ENCODE results near the gene TBC1D25. TPM values are rescaled to one million over a fixed set of nuclear protein-coding genes. Genes with fewer than 3 reads are reported as not detected.
A peak's percentile ranks its signal among the peaks of the same experiment; 100 is the strongest.

Gene TBC1D25
- total RNA-seq, 2 donors from 2014 or later = 5.4 to 5.9 TPM

DNA sequence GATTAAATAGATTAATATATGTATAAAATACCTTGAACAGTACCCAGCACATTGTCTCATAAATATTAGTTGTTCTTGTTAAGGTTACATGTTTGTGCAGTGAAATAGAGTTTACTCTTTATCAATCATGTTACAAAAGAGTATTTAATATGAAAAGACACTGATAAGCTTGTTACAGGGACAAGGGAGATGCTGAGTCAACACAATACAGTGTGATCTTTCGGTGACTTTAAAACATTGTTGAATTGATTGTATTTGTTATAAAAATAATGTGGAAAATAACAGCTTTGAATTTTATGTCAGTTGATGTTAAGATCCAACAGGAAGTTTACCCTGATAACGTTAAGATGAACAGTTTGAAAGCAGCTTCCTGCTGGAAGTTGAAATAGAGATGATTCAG, 56.4 kb downstream of the TBC1D25 start:
- DNase-seq (no peak), ATAC-seq (no peak)
- TF ChIP-seq POLR2A (IDR thresholded peaks at IDR 0.05) = no peak
- TF ChIP-seq, protein P1, sequence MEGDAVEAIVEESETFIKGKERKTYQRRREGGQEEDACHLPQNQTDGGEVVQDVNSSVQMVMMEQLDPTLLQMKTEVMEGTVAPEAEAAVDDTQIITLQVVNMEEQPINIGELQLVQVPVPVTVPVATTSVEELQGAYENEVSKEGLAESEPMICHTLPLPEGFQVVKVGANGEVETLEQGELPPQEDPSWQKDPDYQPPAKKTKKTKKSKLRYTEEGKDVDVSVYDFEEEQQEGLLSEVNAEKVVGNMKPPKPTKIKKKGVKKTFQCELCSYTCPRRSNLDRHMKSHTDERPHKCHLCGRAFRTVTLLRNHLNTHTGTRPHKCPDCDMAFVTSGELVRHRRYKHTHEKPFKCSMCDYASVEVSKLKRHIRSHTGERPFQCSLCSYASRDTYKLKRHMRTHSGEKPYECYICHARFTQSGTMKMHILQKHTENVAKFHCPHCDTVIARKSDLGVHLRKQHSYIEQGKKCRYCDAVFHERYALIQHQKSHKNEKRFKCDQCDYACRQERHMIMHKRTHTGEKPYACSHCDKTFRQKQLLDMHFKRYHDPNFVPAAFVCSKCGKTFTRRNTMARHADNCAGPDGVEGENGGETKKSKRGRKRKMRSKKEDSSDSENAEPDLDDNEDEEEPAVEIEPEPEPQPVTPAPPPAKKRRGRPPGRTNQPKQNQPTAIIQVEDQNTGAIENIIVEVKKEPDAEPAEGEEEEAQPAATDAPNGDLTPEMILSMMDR (IDR thresholded peaks at IDR 0.05) = no peak
- Histone ChIP-seq H3K4me3 (no peak overlapping the region), H3K4me1 (peaks cover 33% of the 10 kb centered on the region), H3K9me3 (no peaks in the 10 kb centered on the region), H3K27me3 (no peaks in the 10 kb centered on the region), H3K36me3 (replicated peaks in 1 of 2; ENCODE audit: insufficient read depth in 1 of 2, low read depth in 2 of 2) (peaks cover 10 to 13% of the 10 kb centered on the region in 2 donors), H3K27ac (peak overlapping the region in 2 of 4 donors; percentile 97)
- intact Hi-C loops (cut with DNase I) = no loop called here
- WGBS, 2 donors = 8 to 16% methylated on average over 2 of the region's 2 CpGs

DNA sequence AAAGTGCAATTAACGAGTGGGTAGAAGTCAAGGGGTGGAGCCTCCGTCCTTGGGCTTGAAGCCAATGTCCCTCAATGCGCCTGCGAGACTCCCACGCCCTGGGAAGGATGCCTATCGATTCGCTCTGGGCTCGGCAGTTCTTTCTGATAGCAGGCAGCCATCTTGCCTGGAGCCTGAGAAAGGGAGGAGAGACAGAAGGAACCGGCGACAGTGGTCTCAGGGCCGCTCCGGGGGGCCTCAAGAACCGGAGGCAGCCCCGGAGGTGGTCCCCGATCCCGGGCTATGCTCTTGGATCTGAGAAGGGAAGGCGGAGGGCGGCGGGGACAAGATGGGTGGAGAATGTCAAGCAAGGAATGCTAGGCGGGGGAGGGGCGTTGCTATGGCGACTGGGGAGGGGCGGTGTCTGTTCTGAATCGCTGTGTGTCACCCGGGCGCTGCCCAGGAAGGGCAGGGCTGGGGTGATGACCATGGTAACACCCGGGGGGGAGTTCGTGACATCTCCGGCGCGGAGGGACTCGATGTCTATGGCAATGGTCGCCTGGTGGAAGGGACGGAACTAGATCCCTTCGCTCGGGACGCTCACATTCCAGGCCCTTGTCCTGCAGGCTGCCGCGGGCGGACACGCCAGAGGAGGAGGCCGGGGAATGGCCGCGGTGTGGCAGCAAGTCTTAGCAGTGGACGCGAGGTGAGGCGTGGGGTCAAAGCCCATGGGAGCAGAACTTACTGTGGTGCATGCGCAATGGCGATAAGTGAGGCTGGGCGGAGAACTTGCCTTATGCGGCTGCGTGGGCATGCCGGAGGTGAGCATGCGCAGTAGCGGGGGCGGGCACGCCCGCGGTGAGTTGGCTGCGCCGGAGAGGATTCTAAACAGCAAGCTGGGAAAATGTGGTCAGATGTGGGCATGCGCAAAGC, 58.1 kb downstream of the TBC1D25 start, which contains the start of gene WDR13:
Gene WDR13 (plus strand): TSS at position 140 of the 912 bp plus-strand sequence. CDS start 505 bp downstream, at position 645.
- Histone ChIP-seq H3K4me1 (peaks cover 25% of the 10 kb centered on the region), H3K4me3 (peak within 1 kb of the TSS; percentile 15 to 37), H3K9me3 (no peaks in the 10 kb centered on the region), H3K36me3 (replicated peaks in 1 of 2; ENCODE audit: insufficient read depth in 1 of 2, low read depth in 2 of 2) (peaks cover 10 to 13% of the 10 kb centered on the region in 2 donors), H3K27me3 (no peaks in the 10 kb centered on the region), H3K27ac (peak within 1 kb of the TSS; percentile 76 to 97 (median 94))
- intact Hi-C loops (cut with DNase I) = no loop called here
- 0 to 1% methylated on average over 17 to 54 of the region's 62 CpGs for WGBS, 2 donors
- TF ChIP-seq, protein P1 (IDR thresholded peaks at IDR 0.05) = no peak
- peak; percentile 46 to 77 (median 69) for TF ChIP-seq POLR2A (IDR thresholded peaks at IDR 0.05)
- peak; percentile 86 for ATAC-seq
- DNase-seq = peak; percentile 92 to 97 (median 95)

DNA sequence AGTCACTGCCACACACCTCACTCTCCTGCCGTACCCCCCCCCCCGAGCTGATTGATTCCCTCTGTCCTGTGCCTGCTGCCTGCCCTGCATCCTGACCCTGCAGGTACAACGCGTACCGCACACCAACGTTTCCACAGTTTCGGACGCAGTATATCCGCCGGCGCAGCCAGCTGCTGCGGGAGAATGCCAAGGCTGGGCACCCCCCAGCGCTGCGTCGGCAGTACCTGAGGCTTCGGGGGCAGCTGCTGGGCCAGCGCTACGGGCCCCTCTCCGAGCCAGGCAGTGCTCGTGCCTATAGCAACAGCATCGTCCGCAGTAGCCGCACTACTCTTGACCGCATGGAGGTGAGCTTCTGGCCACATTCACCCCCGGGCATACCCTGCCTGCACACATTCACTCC, 59.1 kb downstream of the TBC1D25 start:
- Histone ChIP-seq H3K4me3 (no peak overlapping the region), H3K27ac (peak overlapping the region in 1 of 4 donors; percentile 76), H3K9me3 (no peaks in the 10 kb centered on the region), H3K27me3 (no peaks in the 10 kb centered on the region), H3K36me3 (replicated peaks in 1 of 2; ENCODE audit: insufficient read depth in 1 of 2, low read depth in 2 of 2) (peaks cover 10 to 13% of the 10 kb centered on the region in 2 donors), H3K4me1 (peaks cover 25% of the 10 kb centered on the region)
- WGBS, 2 donors = 30 to 88% methylated on average over 2 to 19 of the region's 25 CpGs
- DNase-seq (no peak), ATAC-seq (no peak)
- no peak for TF ChIP-seq POLR2A (IDR thresholded peaks at IDR 0.05)
- TF ChIP-seq, protein P1 (IDR thresholded peaks at IDR 0.05) = no peak
- intact Hi-C loops (cut with DNase I) = no loop called here

DNA sequence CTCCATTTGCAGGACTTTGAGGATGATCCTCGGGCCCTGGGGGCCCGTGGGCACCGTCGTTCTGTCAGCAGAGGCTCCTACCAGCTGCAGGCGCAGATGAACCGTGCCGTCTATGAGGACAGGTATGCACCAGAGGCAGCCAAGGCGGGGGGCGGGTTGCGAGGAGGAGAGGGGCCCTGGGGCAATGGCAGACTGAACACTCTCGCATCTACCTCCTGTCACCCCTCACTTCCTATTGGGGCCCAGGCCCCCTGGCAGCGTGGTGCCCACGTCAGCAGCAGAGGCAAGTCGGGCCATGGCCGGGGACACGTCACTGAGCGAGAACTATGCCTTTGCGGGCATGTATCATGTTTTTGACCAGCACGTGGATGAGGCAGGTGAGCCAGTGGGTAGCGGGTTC, 59.8 kb downstream of the TBC1D25 start:
- no peak for TF ChIP-seq POLR2A (IDR thresholded peaks at IDR 0.05)
- TF ChIP-seq, protein P1 (IDR thresholded peaks at IDR 0.05) = no peak
- Histone ChIP-seq H3K4me3 (no peak overlapping the region), H3K36me3 (replicated peaks in 1 of 2; ENCODE audit: insufficient read depth in 1 of 2, low read depth in 2 of 2) (peaks cover 10 to 13% of the 10 kb centered on the region in 2 donors), H3K4me1 (peaks cover 25% of the 10 kb centered on the region), H3K27ac (no peak overlapping the region), H3K9me3 (no peaks in the 10 kb centered on the region), H3K27me3 (no peaks in the 10 kb centered on the region)
- ATAC-seq (no peak), DNase-seq (no peak)
- 91% methylated on average over 9 of the region's 20 CpGs; no CpG with 5 or more reads in 1 of the 2 donors for WGBS, 2 donors
- intact Hi-C loops (cut with DNase I) = no loop called here
